Omental fat pad (tissue), 4 donors: ENCODE results near the gene GOSR2. TPM values are rescaled to one million over a fixed set of nuclear protein-coding genes. Genes with fewer than 3 reads are reported as not detected.

Source experiments
- ATAC-seq: fragments of 150-250 bp; one replicate; pipeline ENCODE4 v1.9.1; 2016; ENCODE audit warnings: mild to moderate bottlenecking, moderate library complexity; ENCODE audit not compliant: low FRiP score
- DNase-seq: peaks from one replicate; pipeline ENCODE4 v3.0.0-alpha.2; 2019; ENCODE audit warnings: low spot score
- total RNA-seq, 4 donors: library from RNA; depleted of rRNA; stranded (reverse); fragments of >200 nt; gene quantifications; one replicate each; pipeline ENCODE4 v1.1.0, GENCODE V29; 2016
- TF ChIP-seq, protein P1 (sequence below), 3 donors: fragments of 450-650 bp; IDR thresholded peaks; one replicate each; pipeline ENCODE4 v1.5.1; 2016 to 2017; ENCODE audit warnings: antibody characterized with exemption in 3 of 3, mild to moderate bottlenecking in 3 of 3, moderate library complexity in 2 of 3

GOSR2 gene
- total RNA-seq, 4 donors from 2014 or later = 37.4 to 59.4 (median 47.3) TPM

DNA sequence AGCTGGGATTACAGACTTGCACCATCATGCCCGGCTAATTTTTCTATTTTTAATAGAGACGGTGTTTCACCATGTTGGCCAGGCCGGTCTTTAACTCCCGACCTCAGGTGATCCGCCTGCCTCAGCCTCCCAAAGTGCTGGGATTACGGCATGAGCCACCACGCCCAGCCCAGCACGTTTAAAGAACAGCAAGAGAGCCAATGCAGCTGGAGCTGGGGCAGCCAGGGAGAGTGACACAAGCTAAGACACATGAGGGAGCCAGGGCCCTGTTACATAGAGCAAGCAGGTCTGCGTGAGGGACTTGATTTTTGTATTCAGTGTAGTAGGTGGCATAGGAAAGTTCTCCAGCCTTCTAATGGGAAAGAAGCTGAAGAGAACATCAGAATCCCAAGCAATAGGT lies 21.7 kb upstream of the GOSR2 start:
- DNase-seq = no peak

DNA sequence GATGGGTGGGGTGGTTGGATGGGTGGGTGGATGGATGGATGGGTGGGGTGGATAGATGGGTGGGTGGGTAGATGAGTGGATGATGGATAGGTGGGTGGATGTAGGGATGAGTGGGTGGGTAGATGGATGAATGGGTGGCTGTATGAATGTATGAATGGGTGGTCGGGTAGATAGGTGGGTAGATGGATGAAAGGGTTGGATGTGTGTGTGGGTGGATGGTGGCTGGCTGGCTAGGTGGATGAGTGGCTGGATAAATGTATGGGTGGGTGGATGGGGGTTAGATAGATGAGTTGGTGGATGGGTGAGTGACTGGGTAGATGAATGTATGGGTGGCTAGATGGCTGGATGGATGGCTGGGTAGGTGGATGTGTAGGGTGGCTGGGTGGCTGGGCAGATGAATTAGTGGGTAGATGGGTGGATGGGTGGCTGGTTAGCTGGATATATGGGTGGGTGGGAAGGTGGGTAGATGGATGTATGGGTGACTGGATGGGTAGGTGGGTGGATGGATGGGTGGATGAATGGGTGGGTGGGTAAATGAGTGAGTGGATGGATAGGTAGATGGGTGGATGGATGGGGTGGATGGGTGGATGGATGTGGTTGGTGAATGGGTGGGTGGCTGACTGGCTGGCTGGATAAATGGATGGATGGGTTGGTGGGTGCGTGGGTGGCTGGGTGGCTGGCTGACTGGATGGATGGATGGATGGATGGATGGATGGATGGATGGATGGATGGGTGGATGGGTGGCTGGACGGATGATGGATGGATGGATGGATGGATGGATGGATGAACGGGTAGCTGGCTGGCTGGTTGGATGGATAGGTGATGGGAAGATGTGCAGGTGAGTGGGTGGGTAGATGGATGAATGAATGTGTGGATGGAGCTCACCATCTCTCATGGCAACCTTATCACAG lies 18.9 kb upstream of the GOSR2 start:
- ATAC-seq = no peak
- DNase-seq = no peak
- TF ChIP-seq, protein P1, sequence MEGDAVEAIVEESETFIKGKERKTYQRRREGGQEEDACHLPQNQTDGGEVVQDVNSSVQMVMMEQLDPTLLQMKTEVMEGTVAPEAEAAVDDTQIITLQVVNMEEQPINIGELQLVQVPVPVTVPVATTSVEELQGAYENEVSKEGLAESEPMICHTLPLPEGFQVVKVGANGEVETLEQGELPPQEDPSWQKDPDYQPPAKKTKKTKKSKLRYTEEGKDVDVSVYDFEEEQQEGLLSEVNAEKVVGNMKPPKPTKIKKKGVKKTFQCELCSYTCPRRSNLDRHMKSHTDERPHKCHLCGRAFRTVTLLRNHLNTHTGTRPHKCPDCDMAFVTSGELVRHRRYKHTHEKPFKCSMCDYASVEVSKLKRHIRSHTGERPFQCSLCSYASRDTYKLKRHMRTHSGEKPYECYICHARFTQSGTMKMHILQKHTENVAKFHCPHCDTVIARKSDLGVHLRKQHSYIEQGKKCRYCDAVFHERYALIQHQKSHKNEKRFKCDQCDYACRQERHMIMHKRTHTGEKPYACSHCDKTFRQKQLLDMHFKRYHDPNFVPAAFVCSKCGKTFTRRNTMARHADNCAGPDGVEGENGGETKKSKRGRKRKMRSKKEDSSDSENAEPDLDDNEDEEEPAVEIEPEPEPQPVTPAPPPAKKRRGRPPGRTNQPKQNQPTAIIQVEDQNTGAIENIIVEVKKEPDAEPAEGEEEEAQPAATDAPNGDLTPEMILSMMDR (IDR thresholded peaks at IDR 0.05) = no peak

More for the DNA sequence above, 21.7 kb upstream of the GOSR2 start:
- TF ChIP-seq, protein P1 (IDR thresholded peaks at IDR 0.05) = no peak
- no peak for ATAC-seq

DNA sequence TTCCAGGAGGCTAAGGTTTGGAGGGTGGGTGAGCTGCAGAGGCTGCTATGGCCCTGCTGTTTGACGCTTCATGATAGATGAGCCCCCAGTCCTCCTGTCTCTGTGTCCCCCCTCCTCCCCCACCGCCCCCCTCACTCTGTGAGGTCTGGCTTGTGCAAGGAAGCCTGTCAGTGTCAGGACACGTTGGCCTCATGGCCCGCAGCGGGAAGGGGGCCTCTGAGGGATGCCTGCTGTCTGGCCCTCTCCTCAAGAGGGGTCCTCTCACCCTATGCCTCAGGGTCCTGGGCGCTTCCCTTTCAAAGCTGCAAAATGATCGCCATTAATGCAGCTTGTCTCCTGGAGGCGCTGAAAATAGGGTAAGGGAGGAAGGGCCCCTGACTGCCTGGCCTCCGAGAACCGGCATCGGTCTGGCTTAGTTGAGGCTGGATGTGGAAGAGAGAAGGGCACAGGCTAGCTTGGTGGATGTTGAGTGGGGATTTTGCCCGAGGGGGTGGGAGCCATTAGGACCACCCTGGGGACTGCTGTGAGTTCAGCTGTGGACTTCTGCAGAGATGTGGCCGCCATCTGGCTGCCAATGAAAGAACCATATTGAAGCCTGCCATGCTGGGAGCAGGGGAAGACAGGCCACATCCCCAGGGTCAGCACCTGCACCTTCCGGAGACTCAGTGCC lies 14.8 kb upstream of the GOSR2 start:
- ATAC-seq (no peak), DNase-seq (no peak)
- TF ChIP-seq, protein P1 (IDR thresholded peaks at IDR 0.05) = no peak

DNA sequence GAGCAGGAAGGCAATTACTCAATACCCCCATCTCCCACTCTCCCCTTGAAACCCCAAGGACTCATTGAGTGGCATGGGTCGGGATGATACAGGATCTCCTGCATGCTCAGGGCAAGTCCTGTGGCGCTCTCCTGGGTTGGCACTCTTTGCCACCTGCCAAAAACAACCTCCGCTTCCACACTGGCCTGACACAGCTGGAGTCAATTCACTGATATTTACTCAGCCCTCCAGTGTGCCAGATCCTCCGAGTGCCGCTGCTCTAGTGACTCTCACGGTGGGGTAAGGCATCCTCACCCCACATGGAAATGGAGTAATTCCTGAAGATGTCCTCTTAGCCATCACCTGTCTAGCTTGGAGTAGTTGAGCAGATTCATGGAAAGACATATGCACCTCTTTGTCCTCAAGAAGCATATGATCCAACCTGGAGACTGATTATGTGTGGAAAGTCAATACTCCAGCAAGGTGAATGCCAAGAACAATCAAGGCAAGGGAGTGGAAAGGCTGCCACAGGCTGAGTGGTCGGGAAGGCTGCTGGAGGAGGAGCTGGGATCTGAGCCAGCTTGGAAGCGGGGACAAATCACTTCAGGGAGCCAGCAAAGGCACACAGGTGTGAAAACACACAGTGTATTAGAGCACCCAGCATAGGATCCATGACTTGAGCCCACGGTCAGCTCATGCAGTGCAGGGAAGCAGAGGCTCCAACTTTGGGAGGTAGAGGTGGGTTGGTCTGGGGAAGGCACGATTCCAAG lies 12.6 kb upstream of the GOSR2 start:
- DNase-seq (no peak), ATAC-seq (no peak)
- TF ChIP-seq, protein P1 (IDR thresholded peaks at IDR 0.05) = no peak

DNA sequence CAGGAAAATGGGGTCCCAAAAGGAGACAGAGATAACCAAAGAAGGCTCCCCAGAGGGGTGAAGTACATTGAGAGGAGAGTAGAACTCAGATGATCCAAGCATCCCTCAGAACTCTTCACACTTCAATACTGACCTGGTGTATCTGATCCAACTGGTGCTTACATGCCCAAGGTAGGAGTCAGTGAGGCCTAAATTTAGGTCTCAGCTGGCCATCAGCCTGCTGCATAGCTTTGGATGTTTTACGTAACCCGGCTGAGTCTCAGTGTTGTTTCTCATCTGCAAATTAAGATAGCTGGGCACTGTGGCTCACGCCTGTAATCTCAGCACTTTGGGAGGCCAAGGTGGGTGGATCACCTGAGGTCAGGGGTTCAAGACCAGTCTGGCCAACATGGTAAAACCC lies 11.6 kb upstream of the GOSR2 start:
- ATAC-seq (no peak), DNase-seq (no peak)
- TF ChIP-seq, protein P1 (IDR thresholded peaks at IDR 0.05) = no peak

DNA sequence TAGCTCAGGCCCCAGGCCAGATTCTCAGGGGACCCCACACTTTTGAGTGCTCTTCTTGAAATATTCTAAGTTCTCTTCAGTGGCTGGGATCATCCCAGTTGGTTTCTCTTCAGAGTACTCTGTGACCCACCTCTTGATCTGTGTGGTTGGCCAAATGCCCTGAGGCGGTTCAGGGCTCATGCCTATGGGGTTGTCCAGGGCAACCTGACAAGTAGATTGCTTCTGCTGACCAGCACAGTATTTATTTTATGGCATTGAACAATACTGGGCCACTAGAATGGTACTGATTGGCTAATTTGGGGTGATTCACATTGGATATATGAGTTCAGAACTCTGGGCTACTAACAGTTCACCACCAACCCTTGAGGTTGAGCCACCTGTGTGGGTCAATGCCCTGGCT lies 7.4 kb upstream of the GOSR2 start:
- no peak for DNase-seq
- TF ChIP-seq, protein P1 (IDR thresholded peaks at IDR 0.05) = no peak
- ATAC-seq = no peak
